ENCODE measurements around the gene NAE1.

DNA sequence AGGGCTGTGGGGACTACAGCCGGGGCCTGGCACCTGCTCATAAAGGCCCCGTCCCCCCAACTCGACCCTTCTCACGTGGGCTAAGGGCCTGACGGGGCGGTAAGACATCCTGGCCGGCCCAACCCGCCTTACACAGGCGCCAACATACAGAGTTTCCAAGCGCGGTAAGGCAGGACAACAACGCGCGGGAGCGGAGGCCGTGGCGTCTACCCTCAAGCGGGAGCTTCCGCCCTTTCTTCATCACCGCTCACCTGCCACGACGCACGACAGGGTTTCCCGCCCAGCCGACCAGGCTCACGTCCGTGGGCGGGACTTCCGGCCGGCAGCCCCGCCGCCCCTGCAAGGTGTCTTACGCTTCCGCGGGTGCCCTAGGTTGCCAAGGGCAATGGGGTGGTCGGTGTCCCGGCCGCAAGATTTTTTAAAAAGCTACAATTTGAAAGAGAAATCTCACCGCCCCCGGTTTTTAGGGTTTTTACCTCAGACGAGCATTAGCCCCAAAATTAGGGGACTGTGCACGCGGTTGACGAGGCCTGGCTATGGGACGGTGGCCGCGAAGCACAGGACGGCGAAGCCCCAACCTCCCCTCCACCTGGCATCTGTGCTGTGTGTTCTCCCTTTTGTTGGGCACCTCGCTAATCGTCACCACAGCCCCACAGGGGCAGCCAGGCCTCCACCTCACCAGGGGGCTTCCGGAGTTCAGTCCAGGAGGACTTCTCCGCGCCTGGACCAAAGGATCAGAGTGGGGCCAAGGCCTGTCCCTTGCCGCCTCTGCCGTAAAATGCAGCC, 29.3 kb downstream of the NAE1 start, which contains the start of gene TERB1:
- TF ChIP-seq, protein P1, sequence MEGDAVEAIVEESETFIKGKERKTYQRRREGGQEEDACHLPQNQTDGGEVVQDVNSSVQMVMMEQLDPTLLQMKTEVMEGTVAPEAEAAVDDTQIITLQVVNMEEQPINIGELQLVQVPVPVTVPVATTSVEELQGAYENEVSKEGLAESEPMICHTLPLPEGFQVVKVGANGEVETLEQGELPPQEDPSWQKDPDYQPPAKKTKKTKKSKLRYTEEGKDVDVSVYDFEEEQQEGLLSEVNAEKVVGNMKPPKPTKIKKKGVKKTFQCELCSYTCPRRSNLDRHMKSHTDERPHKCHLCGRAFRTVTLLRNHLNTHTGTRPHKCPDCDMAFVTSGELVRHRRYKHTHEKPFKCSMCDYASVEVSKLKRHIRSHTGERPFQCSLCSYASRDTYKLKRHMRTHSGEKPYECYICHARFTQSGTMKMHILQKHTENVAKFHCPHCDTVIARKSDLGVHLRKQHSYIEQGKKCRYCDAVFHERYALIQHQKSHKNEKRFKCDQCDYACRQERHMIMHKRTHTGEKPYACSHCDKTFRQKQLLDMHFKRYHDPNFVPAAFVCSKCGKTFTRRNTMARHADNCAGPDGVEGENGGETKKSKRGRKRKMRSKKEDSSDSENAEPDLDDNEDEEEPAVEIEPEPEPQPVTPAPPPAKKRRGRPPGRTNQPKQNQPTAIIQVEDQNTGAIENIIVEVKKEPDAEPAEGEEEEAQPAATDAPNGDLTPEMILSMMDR (IDR thresholded peaks at IDR 0.05 in 4 of 5, conservative IDR thresholded peaks at IDR 0.05 in 1 of 5), result no peak
- no peak for TF ChIP-seq POLR2A (IDR thresholded peaks at IDR 0.05)

Measured in gastrocnemius medialis (tissue), 4 donors.